Endothelial cell (in vitro differentiated cells): ENCODE measurements around the gene SIDT2. TPM values are rescaled to one million over a fixed set of nuclear protein-coding genes. Genes with fewer than 3 reads are reported as not detected.

Experiments used
- DNase-seq: peaks from one replicate; pipeline ENCODE4 v3.0.0; 2021; ENCODE audit warnings: low spot score
- H3K27ac Mint-ChIP-seq: one replicate; pipeline ENCODE4 v1.8.0; 2021; ENCODE audit warnings: mixed read lengths, inconsistent platforms; ENCODE audit not compliant: unreplicated experiment
- H3K27me3 Mint-ChIP-seq: one replicate; pipeline ENCODE4 v1.8.0; 2021; ENCODE audit warnings: mild to moderate bottlenecking, moderate library complexity, mixed read lengths, inconsistent platforms; ENCODE audit not compliant: unreplicated experiment
- H3K36me3 Mint-ChIP-seq: one replicate; pipeline ENCODE4 v1.8.0; 2021; ENCODE audit warnings: mild to moderate bottlenecking, low read depth, mixed read lengths, inconsistent platforms; ENCODE audit not compliant: unreplicated experiment
- H3K4me1 Mint-ChIP-seq: one replicate; pipeline ENCODE4 v1.8.0; 2021; ENCODE audit warnings: mild to moderate bottlenecking, mixed read lengths, inconsistent platforms; ENCODE audit not compliant: unreplicated experiment
- H3K4me3 Mint-ChIP-seq: one replicate; pipeline ENCODE4 v1.8.0; 2021; ENCODE audit warnings: mild to moderate bottlenecking, mixed read lengths, inconsistent platforms; ENCODE audit not compliant: unreplicated experiment
- H3K9me3 Mint-ChIP-seq: one replicate; pipeline ENCODE4 v1.8.0; 2021; ENCODE audit warnings: mixed read lengths, inconsistent platforms; ENCODE audit not compliant: unreplicated experiment
- total RNA-seq: library from RNA; stranded (reverse); fragmentation: NEBNext Ultra II Directional; extraction: Animal tissue kit (Norgen Biotek cat#: 25700); gene quantifications from one replicate; pipeline ENCODE4 v1.2.1, GENCODE V29; 2021; ENCODE audit not compliant: unreplicated experiment
- TF ChIP-seq, protein P1 (sequence below): fragments of 200-600 bp; sonication (generic); IDR thresholded peaks from one replicate; pipeline ENCODE4 v1.5.0; 2021; ENCODE audit warnings: antibody characterized with exemption; ENCODE audit not compliant: unreplicated experiment

The SIDT2 gene
- total RNA-seq, 1 donor from 2014 or later = 41.3 TPM

GRCh38 chr11:117193130-117194020, 14.8 kb downstream of the SIDT2 start:
- Mint-ChIP-seq H3K27me3 (peaks cover 17% of the 10 kb centered on the region), H3K9me3 (no peaks in the 10 kb centered on the region), H3K4me1 (peaks cover 10% of the 10 kb centered on the region), H3K27ac (no peak overlapping the region), H3K4me3 (peak overlapping the region; percentile 51), H3K36me3 (peaks cover 31% of the 10 kb centered on the region)
- TF ChIP-seq, protein P1, sequence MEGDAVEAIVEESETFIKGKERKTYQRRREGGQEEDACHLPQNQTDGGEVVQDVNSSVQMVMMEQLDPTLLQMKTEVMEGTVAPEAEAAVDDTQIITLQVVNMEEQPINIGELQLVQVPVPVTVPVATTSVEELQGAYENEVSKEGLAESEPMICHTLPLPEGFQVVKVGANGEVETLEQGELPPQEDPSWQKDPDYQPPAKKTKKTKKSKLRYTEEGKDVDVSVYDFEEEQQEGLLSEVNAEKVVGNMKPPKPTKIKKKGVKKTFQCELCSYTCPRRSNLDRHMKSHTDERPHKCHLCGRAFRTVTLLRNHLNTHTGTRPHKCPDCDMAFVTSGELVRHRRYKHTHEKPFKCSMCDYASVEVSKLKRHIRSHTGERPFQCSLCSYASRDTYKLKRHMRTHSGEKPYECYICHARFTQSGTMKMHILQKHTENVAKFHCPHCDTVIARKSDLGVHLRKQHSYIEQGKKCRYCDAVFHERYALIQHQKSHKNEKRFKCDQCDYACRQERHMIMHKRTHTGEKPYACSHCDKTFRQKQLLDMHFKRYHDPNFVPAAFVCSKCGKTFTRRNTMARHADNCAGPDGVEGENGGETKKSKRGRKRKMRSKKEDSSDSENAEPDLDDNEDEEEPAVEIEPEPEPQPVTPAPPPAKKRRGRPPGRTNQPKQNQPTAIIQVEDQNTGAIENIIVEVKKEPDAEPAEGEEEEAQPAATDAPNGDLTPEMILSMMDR = no peak
- DNase-seq = no peak

GRCh38 chr11:117194267-117194666, 15.7 kb downstream of the SIDT2 start:
- Mint-ChIP-seq H3K36me3 (peaks cover 33% of the 10 kb centered on the region), H3K4me1 (peaks cover 10% of the 10 kb centered on the region), H3K9me3 (no peaks in the 10 kb centered on the region), H3K27me3 (peaks cover 17% of the 10 kb centered on the region), H3K27ac (peak overlapping the region; percentile 8), H3K4me3 (no peak overlapping the region)
- TF ChIP-seq, protein P1 = no peak
- DNase-seq = no peak

DNA sequence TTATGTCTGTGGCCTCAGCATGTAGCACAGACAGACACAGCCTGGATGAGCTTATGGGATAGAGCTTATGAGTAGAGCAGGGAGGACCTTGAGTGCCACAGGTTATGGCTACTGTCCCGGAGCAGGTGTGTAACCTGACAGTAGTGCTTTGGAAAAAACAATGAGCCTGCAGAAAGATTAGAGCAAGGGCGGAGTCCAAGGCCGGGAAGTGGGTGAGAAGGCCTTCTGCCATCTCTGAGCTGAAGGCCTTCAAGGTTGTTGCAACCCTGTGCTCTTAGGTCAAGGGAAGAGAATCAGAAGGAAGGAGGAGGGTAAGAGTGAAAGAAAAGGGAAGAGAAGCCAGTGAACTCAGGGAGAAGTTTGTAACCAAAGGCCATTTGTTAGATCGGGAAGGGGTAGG, 16.7 kb downstream of the SIDT2 start:
- no peaks in the 10 kb centered on the region for H3K9me3 Mint-ChIP-seq
- H3K4me3 Mint-ChIP-seq = peak overlapping the region; percentile 33
- H3K27me3 Mint-ChIP-seq = peaks cover 17% of the 10 kb centered on the region
- H3K36me3 Mint-ChIP-seq = peaks cover 33% of the 10 kb centered on the region
- TF ChIP-seq, protein P1 = no peak
- H3K4me1 Mint-ChIP-seq = peaks cover 12% of the 10 kb centered on the region
- no peak overlapping the region for H3K27ac Mint-ChIP-seq
- no peak for DNase-seq

DNA sequence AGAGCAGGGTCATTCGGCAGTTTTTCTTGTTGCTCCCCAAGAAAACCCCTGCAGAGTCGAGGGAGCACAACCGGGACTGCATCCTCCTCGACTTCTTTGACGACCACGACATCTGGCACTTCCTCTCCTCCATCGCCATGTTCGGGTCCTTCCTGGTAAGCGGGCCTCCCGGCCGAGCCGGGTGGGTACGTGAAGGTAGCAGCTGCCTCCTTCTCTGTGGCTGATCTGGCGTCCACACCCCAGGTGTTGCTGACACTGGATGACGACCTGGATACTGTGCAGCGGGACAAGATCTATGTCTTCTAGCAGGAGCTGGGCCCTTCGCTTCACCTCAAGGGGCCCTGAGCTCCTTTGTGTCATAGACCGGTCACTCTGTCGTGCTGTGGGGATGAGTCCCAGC, 17.2 kb downstream of the SIDT2 start:
- Mint-ChIP-seq H3K4me1 (peaks cover 12% of the 10 kb centered on the region), H3K9me3 (no peaks in the 10 kb centered on the region), H3K4me3 (no peak overlapping the region), H3K36me3 (peaks cover 29% of the 10 kb centered on the region), H3K27ac (no peak overlapping the region), H3K27me3 (peaks cover 17% of the 10 kb centered on the region)
- no peak for DNase-seq
- TF ChIP-seq, protein P1 = no peak

DNA sequence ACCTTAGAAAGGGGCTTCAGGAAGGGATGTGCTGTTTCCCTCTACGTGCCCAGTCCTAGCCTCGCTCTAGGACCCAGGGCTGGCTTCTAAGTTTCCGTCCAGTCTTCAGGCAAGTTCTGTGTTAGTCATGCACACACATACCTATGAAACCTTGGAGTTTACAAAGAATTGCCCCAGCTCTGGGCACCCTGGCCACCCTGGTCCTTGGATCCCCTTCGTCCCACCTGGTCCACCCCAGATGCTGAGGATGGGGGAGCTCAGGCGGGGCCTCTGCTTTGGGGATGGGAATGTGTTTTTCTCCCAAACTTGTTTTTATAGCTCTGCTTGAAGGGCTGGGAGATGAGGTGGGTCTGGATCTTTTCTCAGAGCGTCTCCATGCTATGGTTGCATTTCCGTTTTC, 18.5 kb downstream of the SIDT2 start:
- peaks cover 15% of the 10 kb centered on the region for H3K4me1 Mint-ChIP-seq
- TF ChIP-seq, protein P1 = no peak
- DNase-seq = no peak
- H3K27me3 Mint-ChIP-seq = peaks cover 20% of the 10 kb centered on the region
- H3K9me3 Mint-ChIP-seq = no peaks in the 10 kb centered on the region
- H3K36me3 Mint-ChIP-seq = peaks cover 26% of the 10 kb centered on the region
- H3K27ac Mint-ChIP-seq = no peak overlapping the region
- no peak overlapping the region for H3K4me3 Mint-ChIP-seq
